Type B pancreatic cell (in vitro differentiated cells): ENCODE measurements around the gene GABRA6. TPM values are rescaled to one million over a fixed set of nuclear protein-coding genes. Genes with fewer than 3 reads are reported as not detected.

Experiments used
- DNase-seq: peaks from one replicate; pipeline ENCODE4 v3.0.0; 2021; ENCODE audit warnings: mixed read lengths; ENCODE audit not compliant: unreplicated experiment; ENCODE audit errors: extremely low spot score
- H3K27ac Mint-ChIP-seq: 2 replicates; pipeline ENCODE4 v1.8.0; 2021; ENCODE audit warnings: mild to moderate bottlenecking, mixed read lengths
- H3K27me3 Mint-ChIP-seq: 2 replicates; pipeline ENCODE4 v1.8.0; 2021; ENCODE audit warnings: mixed read lengths
- H3K36me3 Mint-ChIP-seq: 2 replicates; pipeline ENCODE4 v1.8.0; 2021; ENCODE audit warnings: mixed read lengths
- H3K4me1 Mint-ChIP-seq: one replicate; pipeline ENCODE4 v1.8.0; 2021; ENCODE audit warnings: mixed read lengths; ENCODE audit not compliant: unreplicated experiment
- H3K4me3 Mint-ChIP-seq: 2 replicates; pipeline ENCODE4 v1.8.0; 2021; ENCODE audit warnings: mild to moderate bottlenecking, mixed read lengths
- H3K9me3 Mint-ChIP-seq: 2 replicates; pipeline ENCODE4 v1.8.0; 2021; ENCODE audit warnings: mixed read lengths
- total RNA-seq: library from RNA; stranded (reverse); gene quantifications from 2 replicates; pipeline ENCODE4 v1.2.1, GENCODE V29; 2021; ENCODE audit warnings: low replicate concordance
- TF ChIP-seq, protein P1 (sequence below): fragments of 200-600 bp; sonication (generic); conservative IDR thresholded peaks from 2 replicates; pipeline ENCODE4 v1.5.0; 2021; ENCODE audit warnings: antibody characterized with exemption, mild to moderate bottlenecking

GABRA6 gene
- total RNA-seq, 1 donor from 2014 or later, result not detected

DNA sequence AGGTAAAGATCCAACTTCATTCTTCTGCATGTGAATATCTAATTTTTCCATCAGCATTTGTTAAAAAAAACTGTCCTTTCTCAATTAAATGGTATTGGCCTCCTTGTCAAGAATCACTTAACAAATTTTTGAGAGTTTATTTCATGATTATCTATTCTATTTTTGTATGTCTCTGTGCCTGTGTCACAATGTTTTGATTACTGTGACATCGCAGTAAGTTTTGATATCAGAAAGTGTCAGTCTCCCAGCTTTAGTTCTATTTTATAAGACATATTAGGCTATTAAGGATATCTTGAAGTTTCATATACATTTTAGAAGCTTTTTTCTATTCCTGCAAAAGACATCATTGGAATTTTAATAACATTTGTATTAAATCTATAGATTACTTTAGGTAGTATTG, 33.6 kb downstream of the GABRA6 start:
- TF ChIP-seq, protein P1, sequence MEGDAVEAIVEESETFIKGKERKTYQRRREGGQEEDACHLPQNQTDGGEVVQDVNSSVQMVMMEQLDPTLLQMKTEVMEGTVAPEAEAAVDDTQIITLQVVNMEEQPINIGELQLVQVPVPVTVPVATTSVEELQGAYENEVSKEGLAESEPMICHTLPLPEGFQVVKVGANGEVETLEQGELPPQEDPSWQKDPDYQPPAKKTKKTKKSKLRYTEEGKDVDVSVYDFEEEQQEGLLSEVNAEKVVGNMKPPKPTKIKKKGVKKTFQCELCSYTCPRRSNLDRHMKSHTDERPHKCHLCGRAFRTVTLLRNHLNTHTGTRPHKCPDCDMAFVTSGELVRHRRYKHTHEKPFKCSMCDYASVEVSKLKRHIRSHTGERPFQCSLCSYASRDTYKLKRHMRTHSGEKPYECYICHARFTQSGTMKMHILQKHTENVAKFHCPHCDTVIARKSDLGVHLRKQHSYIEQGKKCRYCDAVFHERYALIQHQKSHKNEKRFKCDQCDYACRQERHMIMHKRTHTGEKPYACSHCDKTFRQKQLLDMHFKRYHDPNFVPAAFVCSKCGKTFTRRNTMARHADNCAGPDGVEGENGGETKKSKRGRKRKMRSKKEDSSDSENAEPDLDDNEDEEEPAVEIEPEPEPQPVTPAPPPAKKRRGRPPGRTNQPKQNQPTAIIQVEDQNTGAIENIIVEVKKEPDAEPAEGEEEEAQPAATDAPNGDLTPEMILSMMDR, result no peak
- DNase-seq, result no peak
- H3K9me3 Mint-ChIP-seq, result no peaks in the 10 kb centered on the region
- no peak overlapping the region for H3K4me3 Mint-ChIP-seq
- H3K27ac Mint-ChIP-seq, result no peak overlapping the region
- no peaks in the 10 kb centered on the region for H3K27me3 Mint-ChIP-seq
- H3K4me1 Mint-ChIP-seq, result no peaks in the 10 kb centered on the region
- H3K36me3 Mint-ChIP-seq, result no peaks in the 10 kb centered on the region

DNA sequence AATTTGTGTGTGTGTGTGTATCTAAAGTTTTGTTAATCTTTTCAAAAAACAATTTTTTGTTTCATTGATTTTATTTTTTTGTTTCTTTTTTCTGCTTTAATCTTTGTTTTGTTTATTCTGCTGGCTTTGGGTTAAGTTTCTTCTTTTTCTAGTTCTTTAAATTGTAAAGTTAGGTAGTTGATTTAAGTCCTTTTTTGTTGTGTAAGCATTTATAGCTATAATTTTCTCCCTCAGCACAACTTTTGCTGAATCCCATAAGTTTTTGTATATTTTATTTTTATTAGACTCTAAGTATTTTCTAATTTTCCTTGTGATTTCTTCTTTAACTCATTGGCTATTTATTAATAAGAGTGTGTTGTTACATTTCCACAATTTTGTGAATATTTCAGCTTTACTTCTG, 34.9 kb downstream of the GABRA6 start:
- Mint-ChIP-seq H3K9me3 (no peaks in the 10 kb centered on the region), H3K27me3 (peaks cover 3% of the 10 kb centered on the region), H3K4me1 (no peaks in the 10 kb centered on the region), H3K27ac (no peak overlapping the region), H3K4me3 (no peak overlapping the region), H3K36me3 (no peaks in the 10 kb centered on the region)
- TF ChIP-seq, protein P1, result no peak
- no peak for DNase-seq

DNA sequence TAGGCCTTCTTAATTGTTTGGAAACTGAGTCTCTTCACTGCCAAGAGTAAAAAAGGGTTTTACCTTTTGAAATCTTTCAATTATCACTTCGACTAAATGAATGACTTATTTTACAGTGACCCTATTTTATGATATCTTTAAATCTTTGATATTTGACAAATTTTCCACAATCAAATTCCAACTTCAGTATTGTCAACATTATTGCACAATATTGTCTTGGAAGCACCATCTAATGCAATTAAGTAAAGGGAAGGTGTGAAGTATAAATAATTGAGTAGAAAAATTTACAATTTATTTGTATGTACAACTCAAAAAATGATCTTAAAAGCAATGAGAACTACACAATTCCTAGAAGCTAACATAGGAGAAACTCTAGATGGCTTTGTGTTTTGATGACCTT, 49.2 kb downstream of the GABRA6 start:
- H3K27ac Mint-ChIP-seq, result no peak overlapping the region
- H3K36me3 Mint-ChIP-seq, result no peaks in the 10 kb centered on the region
- H3K4me3 Mint-ChIP-seq, result no peak overlapping the region
- no peaks in the 10 kb centered on the region for H3K4me1 Mint-ChIP-seq
- H3K9me3 Mint-ChIP-seq, result no peaks in the 10 kb centered on the region
- no peak for DNase-seq
- TF ChIP-seq, protein P1, result no peak
- peaks cover 6% of the 10 kb centered on the region for H3K27me3 Mint-ChIP-seq

DNA sequence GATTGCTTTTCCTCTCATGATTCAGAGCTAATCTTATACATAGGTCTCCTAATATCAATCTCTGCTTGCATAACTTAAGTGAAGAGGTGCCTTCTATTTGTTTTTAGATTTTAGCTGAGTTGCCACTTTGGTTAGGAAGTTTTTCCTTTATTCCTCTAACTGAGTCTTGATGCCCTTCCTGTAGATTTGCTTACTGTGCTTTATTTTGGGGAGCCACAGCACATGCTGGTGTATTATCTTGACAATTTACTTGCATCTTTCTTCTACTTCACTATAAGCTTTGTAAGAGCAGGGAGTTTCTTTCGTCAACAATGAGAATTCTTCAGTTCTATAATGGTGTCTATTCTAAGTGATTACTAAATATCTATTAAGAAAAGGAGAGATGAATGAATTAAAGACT, 54.9 kb downstream of the GABRA6 start:
- peaks cover 6% of the 10 kb centered on the region for H3K27me3 Mint-ChIP-seq
- no peaks in the 10 kb centered on the region for H3K4me1 Mint-ChIP-seq
- H3K9me3 Mint-ChIP-seq, result no peaks in the 10 kb centered on the region
- H3K27ac Mint-ChIP-seq, result no peak overlapping the region
- DNase-seq, result no peak
- H3K36me3 Mint-ChIP-seq, result no peaks in the 10 kb centered on the region
- no peak overlapping the region for H3K4me3 Mint-ChIP-seq
- TF ChIP-seq, protein P1, result no peak

DNA sequence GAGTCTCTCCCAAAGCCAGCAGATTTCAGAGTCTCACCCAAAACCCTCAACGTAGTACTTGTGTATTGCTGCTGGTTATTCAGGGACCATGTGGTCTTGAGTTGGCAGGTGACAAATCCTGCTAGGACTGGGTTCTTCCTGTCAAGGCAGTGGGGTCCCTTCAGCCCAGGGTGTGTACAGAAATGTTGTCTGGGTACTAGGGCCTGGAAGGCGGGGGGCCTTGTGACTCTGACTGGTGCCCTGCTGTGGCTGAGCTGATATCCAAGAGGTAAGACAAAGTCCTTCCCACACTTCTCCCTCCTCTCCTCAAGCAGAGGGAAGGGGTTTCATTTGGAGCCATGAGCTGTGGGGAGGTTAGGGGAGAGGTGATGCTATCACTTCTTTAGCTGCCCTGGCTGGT, 58.8 kb downstream of the GABRA6 start:
- TF ChIP-seq, protein P1, result no peak
- H3K4me1 Mint-ChIP-seq, result no peaks in the 10 kb centered on the region
- no peak for DNase-seq
- H3K36me3 Mint-ChIP-seq, result no peaks in the 10 kb centered on the region
- H3K27me3 Mint-ChIP-seq, result peaks cover 6% of the 10 kb centered on the region
- no peaks in the 10 kb centered on the region for H3K9me3 Mint-ChIP-seq
- H3K4me3 Mint-ChIP-seq, result no peak overlapping the region
- H3K27ac Mint-ChIP-seq, result no peak overlapping the region

DNA sequence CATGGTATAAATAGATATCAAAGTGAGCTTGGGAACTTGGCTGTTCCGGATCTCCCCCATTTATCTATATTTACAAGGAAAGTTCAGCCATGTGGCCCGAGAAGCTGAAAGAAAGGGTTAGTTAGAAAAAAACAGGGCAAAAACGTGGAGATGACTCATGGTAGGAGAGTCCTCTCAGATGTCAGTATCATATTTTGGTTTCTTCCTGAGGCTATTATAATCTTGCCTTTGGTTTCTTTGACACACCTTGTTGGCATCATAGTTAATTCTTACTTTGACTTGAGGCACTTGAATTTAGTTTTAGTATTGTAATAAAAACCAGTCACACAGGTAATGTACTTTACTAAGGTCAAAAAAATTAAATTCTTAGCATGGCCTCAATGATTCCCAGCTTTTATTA, 59.9 kb downstream of the GABRA6 start:
- Mint-ChIP-seq H3K4me3 (no peak overlapping the region), H3K36me3 (no peaks in the 10 kb centered on the region), H3K9me3 (no peaks in the 10 kb centered on the region), H3K27ac (no peak overlapping the region), H3K27me3 (peaks cover 2% of the 10 kb centered on the region), H3K4me1 (no peaks in the 10 kb centered on the region)
- TF ChIP-seq, protein P1, result no peak
- no peak for DNase-seq
